Caco-2 (cell line): Measurements from ENCODE around the gene ABCG4. TPM values are rescaled to one million over a fixed set of nuclear protein-coding genes. Genes with fewer than 3 reads are reported as not detected.

Experiments
- BruUV-seq: library from RNA; stranded (reverse); fragments of 400-500 nt; replicated peaks from 2 replicates; lab custom pipeline; 2021; lab: Mats Ljungman, UMichigan
- CTCF ChIA-PET: fragments of 300-600 bp; sonication (Branson Sonifier 250); formaldehyde crosslinking; loops from one replicate; lab custom pipeline; 2022; ENCODE audit warnings: antibody characterized with exemption; lab: Charles Lee
- POLR2A ChIA-PET: fragments of 300-600 bp; sonication (Branson Sonifier 250); formaldehyde crosslinking; loops from one replicate; lab custom pipeline; 2022; ENCODE audit warnings: antibody characterized with exemption; lab: Charles Lee
- DNase-seq, 2 experiments: peaks; one replicate each; pipeline versions ENCODE4 v3.0.0 to v3.0.0-alpha.2; 2020 to 2022
- H3K27me3 ChIP-seq: replicated peaks from 2 replicates; pipeline ENCODE4 v1.6.0; 2011; ENCODE audit warnings: low read length; ENCODE audit not compliant: control insufficient read depth, insufficient read depth
- H3K36me3 ChIP-seq: 2 replicates; pipeline ENCODE4 v1.5.1; 2011; ENCODE audit warnings: low read length; ENCODE audit not compliant: control insufficient read depth, insufficient read depth
- H3K4me1 ChIP-seq: fragments of 250-450 bp; sonication (Bioruptor Pico); 2 replicates; pipeline ENCODE4 v1.5.1; 2020; ENCODE audit warnings: mild to moderate bottlenecking
- H3K4me3 ChIP-seq: 2 replicates; pipeline ENCODE4 v1.5.1; 2011; ENCODE audit warnings: low read depth, mild to moderate bottlenecking, control low read depth, low read length
- H3K9me3 ChIP-seq: fragments of 250-450 bp; sonication (Bioruptor Pico); 2 replicates; pipeline ENCODE4 v1.5.1; 2020; ENCODE audit warnings: mild to moderate bottlenecking, moderate library complexity
- H3K27ac Mint-ChIP-seq: one replicate; pipeline ENCODE4 v1.8.0; 2022; ENCODE audit warnings: mixed read lengths; ENCODE audit not compliant: unreplicated experiment
- H3K27me3 Mint-ChIP-seq: one replicate; pipeline ENCODE4 v1.8.0; 2022; ENCODE audit warnings: mixed read lengths; ENCODE audit not compliant: insufficient read depth, unreplicated experiment
- H3K36me3 Mint-ChIP-seq: one replicate; pipeline ENCODE4 v1.8.0; 2022; ENCODE audit warnings: mild to moderate bottlenecking, mixed read lengths; ENCODE audit not compliant: insufficient read depth, unreplicated experiment
- H3K4me1 Mint-ChIP-seq: one replicate; pipeline ENCODE4 v1.8.0; 2022; ENCODE audit warnings: low read depth, mixed read lengths; ENCODE audit not compliant: unreplicated experiment
- H3K4me3 Mint-ChIP-seq: one replicate; pipeline ENCODE4 v1.8.0; 2022; ENCODE audit warnings: mild to moderate bottlenecking, moderate library complexity, mixed read lengths; ENCODE audit not compliant: unreplicated experiment
- H3K9me3 Mint-ChIP-seq: one replicate; pipeline ENCODE4 v1.8.0; 2022; ENCODE audit warnings: mixed read lengths; ENCODE audit not compliant: unreplicated experiment
- intact Hi-C: fragments of 100-400 bp; cut with micrococcal nuclease; formaldehyde crosslinking; loops from one replicate; pipeline ENCODE4 v1.10.0; 2022; ENCODE audit not compliant: unreplicated experiment
- total RNA-seq: library from RNA; stranded (reverse); gene quantifications from 2 replicates; pipeline ENCODE4 v1.2.3, GENCODE V29; 2022
- TF ChIP-seq, protein P1 (sequence below), 2 experiments: fragments of 200-600 bp in 1 of 2; IDR thresholded peaks; 1 replicate in 1 of 2; 2 replicates in 1 of 2; pipeline versions ENCODE4 v1.5.1 to v1.8.0; 2011 to 2022; ENCODE audit warnings: antibody characterized with exemption in 1 of 2, control low read depth in 1 of 2, inconsistent platforms in 1 of 2, low read depth in 1 of 2, low read length in 1 of 2, mild to moderate bottlenecking in 1 of 2, moderate library complexity in 1 of 2; ENCODE audit not compliant: insufficient read depth in 1 of 2, severe bottlenecking in 1 of 2, unreplicated experiment in 1 of 2

The ABCG4 gene
- total RNA-seq, 1 experiment from 2014 or later: 0.18 TPM

DNA sequence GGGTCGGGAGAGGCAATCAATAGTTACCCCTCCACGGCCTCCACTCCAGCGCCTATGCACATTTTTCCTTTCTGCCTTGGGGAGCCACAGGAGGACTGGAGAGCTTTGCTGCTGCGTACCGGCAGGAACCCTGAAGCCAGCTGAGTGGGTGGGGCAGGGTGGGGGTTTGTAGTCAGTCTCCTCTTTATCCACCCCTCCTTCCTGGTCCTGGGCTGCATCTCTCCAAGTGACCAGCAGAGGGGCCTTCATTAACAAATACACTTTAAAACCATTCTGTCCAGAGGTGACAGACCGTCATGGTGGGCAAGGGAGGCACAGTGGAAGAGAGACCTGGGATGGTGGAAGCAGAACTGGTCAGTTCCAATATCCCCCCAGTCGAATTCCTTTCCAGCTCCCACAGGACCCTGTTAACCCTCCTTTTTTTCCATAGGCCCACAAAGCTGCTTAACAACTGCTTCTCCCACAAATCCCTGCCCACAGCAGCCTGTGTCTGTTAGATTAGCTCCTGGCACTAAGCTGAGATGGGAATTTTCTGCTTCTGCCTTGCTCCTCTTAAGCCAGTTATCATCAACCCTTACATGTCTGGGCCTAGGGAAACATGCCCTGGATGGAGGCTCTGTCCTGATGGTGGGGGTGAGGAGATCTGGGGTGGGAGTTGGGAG is 3.9 kb upstream of the ABCG4 start:
- H3K9me3 ChIP-seq: no peaks in the 10 kb centered on the region
- H3K4me1 ChIP-seq: peaks cover 5% of the 10 kb centered on the region; the same call in 1 of the 2 replicates
- H3K4me3 Mint-ChIP-seq: no peak overlapping the region
- H3K27me3 Mint-ChIP-seq: peaks cover 10% of the 10 kb centered on the region
- H3K27ac Mint-ChIP-seq: no peak overlapping the region
- ChIA-PET CTCF (interaction anchor here (0.6 to 3.1 kb wide), 20 partner anchors 9 to 681 kb away, joined by 3 to 22 read pairs (median 4); partner anchors contain the start of genes CBL, DDX6, HINFP and NHERF4), POLR2A (interaction anchor here (0.5 to 1.1 kb wide), 3 partner anchors 32 to 43 kb away, joined by 3 to 5 read pairs (median 4); partner anchors contain the start of gene NHERF4)
- H3K4me1 Mint-ChIP-seq: no peaks in the 10 kb centered on the region
- DNase-seq: peak; percentile 87 to 93
- no TSS peak for BruUV-seq
- H3K27me3 ChIP-seq: no peaks in the 10 kb centered on the region; the same call in 1 of the 2 replicates
- TF ChIP-seq, protein P1, sequence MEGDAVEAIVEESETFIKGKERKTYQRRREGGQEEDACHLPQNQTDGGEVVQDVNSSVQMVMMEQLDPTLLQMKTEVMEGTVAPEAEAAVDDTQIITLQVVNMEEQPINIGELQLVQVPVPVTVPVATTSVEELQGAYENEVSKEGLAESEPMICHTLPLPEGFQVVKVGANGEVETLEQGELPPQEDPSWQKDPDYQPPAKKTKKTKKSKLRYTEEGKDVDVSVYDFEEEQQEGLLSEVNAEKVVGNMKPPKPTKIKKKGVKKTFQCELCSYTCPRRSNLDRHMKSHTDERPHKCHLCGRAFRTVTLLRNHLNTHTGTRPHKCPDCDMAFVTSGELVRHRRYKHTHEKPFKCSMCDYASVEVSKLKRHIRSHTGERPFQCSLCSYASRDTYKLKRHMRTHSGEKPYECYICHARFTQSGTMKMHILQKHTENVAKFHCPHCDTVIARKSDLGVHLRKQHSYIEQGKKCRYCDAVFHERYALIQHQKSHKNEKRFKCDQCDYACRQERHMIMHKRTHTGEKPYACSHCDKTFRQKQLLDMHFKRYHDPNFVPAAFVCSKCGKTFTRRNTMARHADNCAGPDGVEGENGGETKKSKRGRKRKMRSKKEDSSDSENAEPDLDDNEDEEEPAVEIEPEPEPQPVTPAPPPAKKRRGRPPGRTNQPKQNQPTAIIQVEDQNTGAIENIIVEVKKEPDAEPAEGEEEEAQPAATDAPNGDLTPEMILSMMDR (IDR thresholded peaks at IDR 0.05; ENCODE audit: insufficient read depth in 1 of 2, low read depth in 1 of 2, low read length in 1 of 2, severe bottlenecking in 1 of 2, unreplicated experiment in 1 of 2): peak; percentile 92 to 95
- intact Hi-C loops: loop anchor here (1.0 to 5.0 kb wide), 4 partner anchors 52 to 230 kb away; no protein-coding TSS in a partner anchor
- no peaks in the 10 kb centered on the region for H3K36me3 Mint-ChIP-seq
- no peaks in the 10 kb centered on the region for H3K36me3 ChIP-seq
- H3K9me3 Mint-ChIP-seq: no peaks in the 10 kb centered on the region
- H3K4me3 ChIP-seq: no peak overlapping the region

DNA sequence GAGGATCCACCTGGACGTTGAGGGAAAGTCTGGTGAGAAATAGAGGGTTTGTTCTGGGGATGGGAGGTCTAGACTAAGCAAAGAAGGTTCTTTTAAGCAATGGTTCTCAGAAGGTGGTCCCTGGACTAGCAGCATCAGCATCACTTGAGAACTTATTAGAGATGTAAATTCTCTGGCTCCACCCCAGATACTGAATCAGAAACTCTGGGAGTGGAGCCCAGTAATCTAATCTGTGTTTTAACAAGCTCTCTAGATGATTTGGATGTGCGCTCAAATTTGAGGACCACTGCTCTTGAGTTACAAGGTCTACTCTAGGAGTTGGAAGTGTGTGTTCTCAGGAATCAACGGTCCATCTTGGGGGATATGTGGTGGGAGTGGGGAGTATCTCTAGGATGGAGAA is 3.3 kb upstream of the ABCG4 start:
- H3K36me3 Mint-ChIP-seq: no peaks in the 10 kb centered on the region
- no peaks in the 10 kb centered on the region for H3K9me3 Mint-ChIP-seq
- no peak for DNase-seq
- H3K27ac Mint-ChIP-seq: no peak overlapping the region
- CTCF ChIA-PET: interaction anchor here (0.9 to 3.1 kb wide), 9 partner anchors 10 to 456 kb away, joined by 3 to 22 read pairs (median 5); partner anchors contain the start of genes CBL, HINFP and NHERF4
- H3K4me1 Mint-ChIP-seq: no peaks in the 10 kb centered on the region
- H3K9me3 ChIP-seq: no peaks in the 10 kb centered on the region
- TF ChIP-seq, protein P1 (IDR thresholded peaks at IDR 0.05; ENCODE audit: insufficient read depth in 1 of 2, low read depth in 1 of 2, low read length in 1 of 2, severe bottlenecking in 1 of 2, unreplicated experiment in 1 of 2): no peak
- peaks cover 5% of the 10 kb centered on the region; the same call in 1 of the 2 replicates for H3K4me1 ChIP-seq
- no peak overlapping the region for H3K4me3 Mint-ChIP-seq
- intact Hi-C loops: loop anchor here (1.0 to 5.0 kb wide), 4 partner anchors 52 to 229 kb away; no protein-coding TSS in a partner anchor
- no peaks in the 10 kb centered on the region for H3K36me3 ChIP-seq
- H3K27me3 Mint-ChIP-seq: peaks cover 10% of the 10 kb centered on the region
- H3K27me3 ChIP-seq: no peaks in the 10 kb centered on the region; the same call in 1 of the 2 replicates
- POLR2A ChIA-PET: interaction anchor here (0.7 to 1.1 kb wide), 2 partner anchors 32 to 43 kb away, joined by 3 to 4 read pairs; no protein-coding TSS in a partner anchor
- H3K4me3 ChIP-seq: no peak overlapping the region
- no TSS peak for BruUV-seq

DNA sequence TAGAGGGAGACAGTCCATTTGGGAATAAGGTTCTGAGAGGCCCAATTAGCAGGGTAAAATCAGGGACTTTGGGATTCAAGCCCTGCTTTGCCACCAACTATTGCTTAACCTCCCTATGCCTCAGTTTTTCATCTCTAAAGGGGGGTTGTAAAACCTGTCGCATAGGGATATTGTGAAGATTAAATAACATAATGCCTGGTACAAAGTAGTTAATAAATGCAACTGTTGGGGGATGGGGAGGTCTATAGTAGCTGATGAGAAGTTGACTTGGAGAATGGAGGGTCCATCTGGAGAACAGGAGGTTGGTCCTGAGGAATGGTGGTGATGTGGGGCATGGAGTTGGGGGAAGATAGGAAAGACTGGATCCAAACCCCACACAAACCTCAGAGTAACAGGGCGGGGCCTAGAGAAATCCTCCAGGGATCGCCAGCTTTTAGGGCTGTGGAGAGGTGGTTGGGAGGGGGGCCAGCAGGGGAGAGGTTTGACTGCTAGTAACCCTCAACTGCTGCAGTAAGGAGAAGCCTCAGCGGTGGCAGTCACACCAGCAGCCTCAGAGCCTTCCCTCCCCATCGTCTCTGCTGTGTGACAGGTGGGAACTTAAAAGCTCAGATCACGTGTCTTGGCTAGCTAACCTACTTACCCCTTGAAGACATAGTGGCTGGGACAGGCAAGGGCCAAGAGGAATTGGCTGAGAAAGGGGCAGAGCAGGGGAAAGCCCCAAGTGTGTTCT is 1.1 kb upstream of the ABCG4 start:
- intact Hi-C loops: loop anchor here (5.0 kb wide), 1 partner anchor 135 kb away; no protein-coding TSS in a partner anchor

More for the DNA sequence above, 1.1 kb upstream of the ABCG4 start:
- no peaks in the 10 kb centered on the region for H3K36me3 Mint-ChIP-seq
- H3K4me3 ChIP-seq: no peak overlapping the region
- no peaks in the 10 kb centered on the region for H3K9me3 ChIP-seq
- H3K4me3 Mint-ChIP-seq: peak overlapping the region; percentile 72
- no peak for DNase-seq
- TF ChIP-seq, protein P1 (IDR thresholded peaks at IDR 0.05; ENCODE audit: insufficient read depth in 1 of 2, low read depth in 1 of 2, low read length in 1 of 2, severe bottlenecking in 1 of 2, unreplicated experiment in 1 of 2): no peak
- no peaks in the 10 kb centered on the region for H3K36me3 ChIP-seq
- ChIA-PET CTCF (interaction anchor here (1.0 to 1.4 kb wide), 3 partner anchors 8 to 41 kb away, joined by 3 read pairs; no protein-coding TSS in a partner anchor), POLR2A (no interaction called here)
- peaks cover 5% of the 10 kb centered on the region; the same call in 1 of the 2 replicates for H3K4me1 ChIP-seq
- no peaks in the 10 kb centered on the region for H3K9me3 Mint-ChIP-seq
- H3K27me3 ChIP-seq: no peaks in the 10 kb centered on the region; the same call in 1 of the 2 replicates
- no TSS peak for BruUV-seq
- no peaks in the 10 kb centered on the region for H3K4me1 Mint-ChIP-seq
- no peak overlapping the region for H3K27ac Mint-ChIP-seq
- peaks cover 18% of the 10 kb centered on the region for H3K27me3 Mint-ChIP-seq
